HL-60/S4 treated with retinoic acid at 250 ng/mL for 4 days and 3 days (cell line): ENCODE data around the gene SNX14.

Source experiments
- in situ Hi-C: fragments of 300-500 bp; cut with MboI; formaldehyde crosslinking; loops from 2 replicates; pipeline ENCODE4 v1.7.0; 2022; ENCODE audit warnings: low sequenced_read_pairs

Gene SNX14

DNA sequence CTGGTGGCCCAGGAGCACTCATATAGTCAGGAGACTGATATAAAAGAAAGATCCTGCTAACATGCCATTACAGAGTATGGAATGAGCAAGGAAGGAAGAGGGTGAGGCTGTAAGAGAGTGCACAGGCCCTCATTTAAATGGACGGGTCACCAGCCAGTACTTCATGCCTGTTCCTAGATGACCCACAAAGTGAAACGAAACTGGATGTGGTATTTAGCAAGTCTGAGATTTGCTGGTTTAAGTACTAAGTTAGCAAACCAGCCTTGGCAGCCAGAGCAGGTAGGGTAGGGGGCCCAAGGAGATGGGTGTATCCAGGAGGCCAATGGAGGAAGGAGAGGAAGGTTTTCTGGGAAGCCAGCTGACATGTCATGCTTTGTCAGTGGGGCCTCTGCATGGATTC lies 127.9 kb downstream of the SNX14 start:
- in situ Hi-C loops = no loop called here

DNA sequence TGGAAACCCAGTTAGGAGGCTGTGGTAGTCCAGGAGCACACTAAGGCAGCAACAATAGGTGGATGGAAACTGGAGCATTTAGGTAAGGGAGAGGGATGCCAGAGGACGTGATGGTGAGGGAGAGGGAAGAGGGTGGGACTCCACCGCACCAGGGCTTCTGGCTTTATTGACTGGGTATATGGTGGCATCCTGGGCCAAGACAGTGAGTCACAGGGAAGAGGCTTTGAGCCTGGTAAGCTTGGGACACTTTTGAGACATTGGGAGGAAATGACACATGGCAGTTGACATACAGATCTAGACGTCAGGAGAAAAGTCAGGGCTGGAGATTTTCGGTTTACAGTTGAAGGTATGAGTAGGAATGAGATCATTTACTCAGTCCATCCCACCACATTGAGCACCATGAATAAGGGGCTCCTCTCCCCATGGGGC lies 128.9 kb downstream of the SNX14 start:
- in situ Hi-C loops = no loop called here

DNA sequence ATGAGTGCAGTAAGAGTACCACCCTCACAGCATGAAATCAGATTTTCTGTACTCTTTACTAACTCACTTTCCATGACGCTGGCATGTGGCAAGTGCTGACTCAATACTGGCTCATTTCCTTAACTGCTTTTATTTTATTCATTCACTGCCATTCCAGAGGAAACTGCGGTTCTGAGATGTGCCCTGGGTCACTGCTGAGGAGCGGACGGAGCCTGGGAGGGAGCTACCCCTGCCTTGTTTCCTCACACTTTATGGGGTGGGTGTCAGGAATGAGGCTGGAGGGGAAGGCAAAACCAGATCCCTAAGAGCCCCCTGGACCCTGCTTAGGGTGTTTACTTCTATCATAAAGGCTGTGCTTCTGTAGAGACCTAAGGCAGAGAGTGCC lies 129.4 kb downstream of the SNX14 start:
- in situ Hi-C loops = no loop called here

DNA sequence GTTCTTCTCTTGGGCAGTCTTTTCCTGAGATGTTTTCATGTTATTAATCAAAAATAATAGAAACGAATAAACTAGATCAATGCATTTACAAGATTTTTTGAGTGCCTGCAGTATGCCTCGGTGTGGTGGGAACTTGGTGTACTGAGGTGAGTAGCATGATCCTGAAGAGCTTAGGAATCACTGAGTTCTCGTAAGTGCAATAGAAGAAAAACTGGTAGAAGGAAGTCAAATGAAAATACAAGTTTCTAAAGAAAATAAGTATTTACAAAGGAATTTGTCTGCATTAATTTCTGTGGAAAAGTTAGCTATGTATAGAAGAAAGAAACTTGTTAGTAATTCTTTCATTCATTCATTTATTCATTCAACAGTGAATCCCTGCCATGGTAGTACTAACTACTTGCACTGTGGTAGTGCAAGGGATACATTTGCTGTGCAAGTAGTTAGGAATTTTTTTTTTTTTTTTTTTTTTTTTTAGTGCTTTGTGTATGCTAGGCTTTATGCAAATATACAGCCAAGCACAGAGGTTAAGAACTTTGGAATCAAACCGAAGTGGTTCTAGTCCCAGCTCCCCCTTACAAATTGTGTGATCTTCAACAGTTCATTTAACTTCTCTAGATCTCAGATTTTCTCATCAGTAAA lies 129.9 kb downstream of the SNX14 start:
- in situ Hi-C loops = no loop called here

DNA sequence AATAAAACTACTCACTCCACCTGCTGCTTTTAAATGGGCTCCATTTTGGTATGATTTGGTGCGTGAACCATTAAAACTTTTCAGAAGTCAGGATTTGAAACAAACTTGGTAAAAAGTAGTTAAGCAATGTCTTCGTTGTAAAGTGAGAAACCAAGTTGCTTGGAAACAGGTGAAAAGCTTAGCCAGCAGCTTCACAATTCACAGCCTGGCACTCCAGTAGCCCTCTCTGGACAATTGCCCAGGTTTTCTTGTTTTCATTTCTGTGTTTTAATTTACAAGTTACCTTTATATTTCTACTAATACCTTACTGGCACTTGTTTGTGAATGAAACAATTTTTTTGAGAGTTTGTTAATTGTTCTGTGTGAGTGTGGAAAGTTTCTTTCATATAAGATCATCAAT lies 131.0 kb downstream of the SNX14 start:
- in situ Hi-C loops = no loop called here

DNA sequence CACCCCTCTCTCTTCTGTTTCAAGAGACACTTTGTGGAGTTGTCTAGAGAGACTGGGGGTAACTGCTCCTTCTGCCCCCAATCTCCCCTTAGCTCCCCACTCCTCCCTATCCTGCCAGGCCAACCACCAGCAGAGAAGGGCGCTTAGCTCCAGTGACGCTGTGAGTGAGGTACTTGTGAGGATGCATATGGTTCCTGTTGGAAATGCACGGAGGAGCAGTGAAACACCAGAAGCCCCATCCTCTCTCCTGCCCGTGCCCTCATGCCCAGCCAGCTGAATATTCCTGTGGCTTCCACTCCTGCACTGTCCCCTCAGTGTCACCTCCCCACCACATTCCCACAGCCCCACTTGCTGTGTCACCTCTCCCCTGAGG lies 131.9 kb downstream of the SNX14 start:
- in situ Hi-C loops = no loop called here

DNA sequence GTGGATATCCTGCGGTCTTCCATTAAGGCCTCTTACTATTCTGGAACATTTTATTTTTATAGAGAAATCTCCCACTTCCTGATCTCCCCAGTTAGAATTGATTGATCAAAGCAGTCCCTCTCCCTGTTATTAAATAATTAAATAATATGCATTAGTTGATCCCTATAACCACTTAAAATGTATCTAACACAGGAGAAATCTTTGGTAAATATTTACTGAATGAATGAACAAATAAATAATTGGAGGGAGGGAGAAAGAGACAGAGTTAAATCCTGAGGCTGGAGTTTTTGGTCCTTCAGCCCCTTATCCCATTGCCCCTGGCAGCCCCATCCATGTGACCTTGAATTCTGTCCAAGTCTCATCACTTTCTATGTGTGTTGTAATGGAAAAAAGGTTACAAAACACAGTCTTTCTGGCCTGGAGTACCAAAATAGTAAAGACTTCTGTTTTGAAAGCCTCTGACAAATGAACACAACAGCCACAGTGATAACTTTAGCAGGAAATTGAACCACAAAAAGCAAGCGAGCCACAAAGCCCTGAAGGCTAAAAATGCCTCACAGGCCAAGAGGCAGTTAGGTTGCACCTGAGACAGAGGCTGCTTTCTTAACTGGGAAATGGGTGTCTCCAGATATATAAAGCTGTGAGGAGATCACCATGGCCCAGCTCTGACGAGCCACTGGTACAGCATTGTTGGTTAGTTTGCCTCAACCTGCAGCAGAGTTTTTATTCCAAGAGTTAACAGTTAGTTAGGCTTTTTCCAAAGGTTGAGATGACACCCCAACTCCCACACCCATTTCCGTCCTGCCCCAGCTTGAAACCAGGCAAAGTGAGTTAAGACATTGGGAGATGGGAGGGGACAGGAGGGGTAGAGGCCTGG lies 132.5 kb downstream of the SNX14 start:
- in situ Hi-C loops = no loop called here

DNA sequence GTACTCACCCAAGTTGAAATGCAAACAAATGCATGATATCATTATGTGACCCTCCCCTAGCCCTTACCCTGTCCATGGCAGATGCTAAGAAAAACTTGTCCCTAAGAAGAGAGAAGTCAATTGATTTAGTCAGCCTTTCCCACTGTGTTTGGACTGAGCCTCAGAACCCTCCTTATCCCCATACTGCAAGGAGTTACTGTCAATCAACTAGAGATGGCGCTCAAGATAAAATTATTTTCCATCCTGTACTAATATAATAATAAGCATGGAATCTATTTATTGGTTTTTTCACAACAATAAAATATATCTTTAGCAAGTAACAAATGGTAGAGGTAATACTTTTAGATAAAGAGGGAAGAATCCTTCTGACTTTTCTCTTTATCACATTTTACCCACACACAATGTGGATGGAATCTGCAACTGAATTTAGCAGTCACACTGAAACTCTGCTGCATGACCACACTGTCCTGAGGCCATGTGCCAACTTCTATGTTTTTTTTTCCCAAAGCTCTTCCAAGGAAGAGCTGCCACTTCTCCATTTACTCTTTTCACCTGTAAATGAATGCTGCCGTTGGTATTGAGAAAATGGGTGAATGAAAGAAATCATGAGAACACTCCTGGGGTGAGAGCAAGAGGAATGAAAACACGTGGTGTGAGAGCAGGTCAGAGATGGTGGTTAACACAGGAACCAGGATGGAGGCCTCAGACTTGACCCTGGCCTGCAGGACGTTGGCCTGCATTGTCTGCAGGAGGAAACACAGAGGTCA lies 133.3 kb downstream of the SNX14 start:
- in situ Hi-C loops = no loop called here

DNA sequence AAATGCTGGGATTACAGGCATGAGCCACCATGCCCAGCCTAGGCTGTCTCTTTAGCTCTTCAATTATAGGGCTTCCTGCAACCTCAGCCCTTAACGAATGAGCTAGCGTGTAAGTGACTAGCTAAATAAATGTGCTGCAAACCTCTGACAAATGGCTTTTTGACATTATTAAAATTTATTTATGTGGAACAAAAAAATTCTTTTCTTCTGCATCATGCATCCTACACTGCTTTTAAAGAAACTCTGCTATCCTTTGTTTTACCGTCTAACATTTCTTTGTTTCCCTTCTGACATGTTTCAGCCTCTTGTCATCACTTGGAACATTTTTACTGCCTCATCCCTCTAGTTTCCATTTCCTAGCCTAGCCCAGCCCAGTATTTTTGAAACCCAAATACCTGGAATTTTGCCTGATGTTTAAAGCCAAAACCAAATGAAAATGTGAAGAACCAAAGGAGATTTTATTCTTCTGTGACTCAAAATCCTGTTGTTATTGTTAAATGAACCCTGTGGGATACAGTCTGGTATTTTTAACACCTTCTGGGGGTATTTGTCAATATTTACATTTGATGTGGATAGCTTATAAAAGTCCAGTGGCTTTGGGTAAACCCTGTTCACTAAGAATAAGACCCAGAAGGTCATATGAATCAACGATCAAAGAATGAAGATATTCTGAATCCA lies 134.3 kb downstream of the SNX14 start:
- in situ Hi-C loops = no loop called here

DNA sequence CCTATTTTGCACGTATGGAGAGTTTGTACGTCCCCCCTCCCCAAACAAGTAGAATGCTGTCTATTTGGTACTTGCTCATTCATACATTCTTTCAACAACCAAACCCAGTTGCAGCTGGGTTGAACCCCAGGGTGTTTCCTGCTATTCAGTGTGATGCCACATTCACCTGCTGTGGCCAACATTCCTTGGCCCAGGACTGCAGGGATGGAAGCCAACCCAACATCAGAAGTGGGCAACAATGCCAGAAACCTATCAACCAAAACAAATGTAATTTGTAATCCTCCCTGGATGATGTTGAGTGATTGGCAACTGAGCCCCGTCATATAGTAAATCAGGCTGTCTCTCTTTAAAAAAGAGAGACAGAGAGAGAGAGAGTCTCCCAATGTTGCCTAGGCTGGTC lies 134.9 kb downstream of the SNX14 start:
- in situ Hi-C loops = no loop called here

DNA sequence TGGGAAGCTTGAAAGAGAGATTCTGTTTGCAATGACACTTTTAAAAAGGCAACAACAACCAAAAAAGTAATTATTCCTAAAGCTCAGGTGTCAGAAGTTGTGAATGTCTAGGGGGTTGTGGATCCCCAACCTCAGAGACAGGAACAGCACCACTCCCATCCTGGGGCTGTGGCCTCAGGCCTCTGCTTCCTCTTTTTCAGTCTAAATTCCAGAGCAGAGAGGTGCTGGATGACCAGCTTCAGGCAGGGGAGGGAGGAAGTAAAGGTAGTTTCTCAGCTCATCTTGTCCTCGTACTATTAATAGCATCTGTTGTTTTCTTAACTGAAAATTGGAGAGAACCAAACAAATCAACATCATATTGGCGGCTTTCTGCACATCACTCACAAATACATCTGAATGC lies 135.5 kb downstream of the SNX14 start:
- in situ Hi-C loops = no loop called here

DNA sequence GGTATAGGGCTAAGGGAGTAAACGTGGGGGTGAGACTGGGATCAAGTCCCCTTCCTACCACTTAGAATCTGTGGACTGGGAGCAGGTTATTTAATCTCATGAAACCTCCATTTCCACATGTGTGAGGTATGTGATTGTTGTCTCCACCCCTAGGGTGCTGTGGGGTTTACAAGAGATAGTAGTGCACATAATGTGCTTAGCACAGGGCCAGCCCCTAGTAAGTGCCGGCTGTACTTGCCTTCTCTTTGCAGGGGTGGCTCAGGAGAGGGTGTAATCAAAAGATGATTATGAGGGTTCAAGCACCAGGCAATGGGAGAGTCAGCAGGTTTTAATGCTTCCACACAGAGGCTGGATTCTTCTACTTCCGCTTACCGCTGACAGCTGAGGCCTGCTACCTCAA lies 136.9 kb downstream of the SNX14 start:
- in situ Hi-C loops = no loop called here
